ENCODE measurements around the gene TEAD4. TPM values are rescaled to one million over a fixed set of nuclear protein-coding genes. Genes with fewer than 3 reads are reported as not detected.

TEAD4 gene
- total RNA-seq, 2 donors from 2014 or later = 10.7 to 15.8 TPM

DNA sequence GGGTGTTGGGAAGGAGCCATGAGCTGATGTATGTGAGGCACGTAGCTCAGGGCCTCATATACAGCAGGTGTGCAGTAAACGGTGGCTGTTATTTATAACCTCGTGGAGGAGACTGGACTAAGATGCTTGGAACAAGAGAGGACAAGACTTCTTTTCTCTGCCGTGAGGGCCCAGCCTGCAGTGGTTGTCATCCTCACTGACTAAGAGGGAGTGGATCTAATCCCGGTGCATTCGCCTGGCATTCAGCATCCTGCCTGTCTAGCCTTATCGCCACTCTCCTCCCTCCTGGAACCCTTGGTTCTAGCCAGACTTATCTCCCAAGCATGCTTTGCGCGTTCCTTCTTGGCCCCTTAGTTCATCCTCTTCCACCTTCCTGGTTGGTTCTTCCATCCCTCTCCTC is 121.9 kb downstream of the TEAD4 start:
- DNase-seq = no peak
- Histone ChIP-seq H3K27ac (no peak overlapping the region), H3K27me3 (no peaks in the 10 kb centered on the region), H3K4me1 (no peaks in the 10 kb centered on the region), H3K36me3 (no peaks in the 10 kb centered on the region), H3K9ac (ENCODE audit: low read depth in 2 of 2, low read length in 2 of 2) (no peak overlapping the region), H3K9me3 (no peaks in the 10 kb centered on the region), H3K4me3 (no peak overlapping the region)
- intact Hi-C loops (cut with DNase I) = no loop called here
- TF ChIP-seq, protein P1, sequence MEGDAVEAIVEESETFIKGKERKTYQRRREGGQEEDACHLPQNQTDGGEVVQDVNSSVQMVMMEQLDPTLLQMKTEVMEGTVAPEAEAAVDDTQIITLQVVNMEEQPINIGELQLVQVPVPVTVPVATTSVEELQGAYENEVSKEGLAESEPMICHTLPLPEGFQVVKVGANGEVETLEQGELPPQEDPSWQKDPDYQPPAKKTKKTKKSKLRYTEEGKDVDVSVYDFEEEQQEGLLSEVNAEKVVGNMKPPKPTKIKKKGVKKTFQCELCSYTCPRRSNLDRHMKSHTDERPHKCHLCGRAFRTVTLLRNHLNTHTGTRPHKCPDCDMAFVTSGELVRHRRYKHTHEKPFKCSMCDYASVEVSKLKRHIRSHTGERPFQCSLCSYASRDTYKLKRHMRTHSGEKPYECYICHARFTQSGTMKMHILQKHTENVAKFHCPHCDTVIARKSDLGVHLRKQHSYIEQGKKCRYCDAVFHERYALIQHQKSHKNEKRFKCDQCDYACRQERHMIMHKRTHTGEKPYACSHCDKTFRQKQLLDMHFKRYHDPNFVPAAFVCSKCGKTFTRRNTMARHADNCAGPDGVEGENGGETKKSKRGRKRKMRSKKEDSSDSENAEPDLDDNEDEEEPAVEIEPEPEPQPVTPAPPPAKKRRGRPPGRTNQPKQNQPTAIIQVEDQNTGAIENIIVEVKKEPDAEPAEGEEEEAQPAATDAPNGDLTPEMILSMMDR (IDR thresholded peaks at IDR 0.05) = no peak

DNA sequence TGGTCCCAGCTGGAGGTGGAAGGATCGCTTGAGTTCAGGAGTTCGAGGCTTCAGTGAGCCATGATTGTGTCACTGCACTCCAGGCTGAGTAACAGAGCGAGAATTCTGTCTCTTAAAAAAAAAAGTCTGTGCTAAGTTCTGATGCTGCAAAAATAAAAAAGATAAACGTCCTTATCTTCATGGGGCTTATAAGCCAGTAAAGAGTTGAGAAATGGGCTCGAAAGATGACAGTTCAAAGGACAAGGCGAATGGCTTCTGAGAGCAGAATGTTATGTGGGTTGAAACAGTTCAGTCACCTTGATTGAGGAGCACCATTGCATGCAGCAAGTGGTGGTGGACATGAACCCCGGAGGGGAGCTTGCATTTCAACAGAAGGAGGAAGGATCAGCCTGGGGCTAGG is 122.7 kb downstream of the TEAD4 start:
- no peak overlapping the region for H3K27ac ChIP-seq
- no peaks in the 10 kb centered on the region for H3K9me3 ChIP-seq
- DNase-seq = no peak
- TF ChIP-seq, protein P1 (IDR thresholded peaks at IDR 0.05) = no peak
- H3K27me3 ChIP-seq = no peaks in the 10 kb centered on the region
- H3K9ac ChIP-seq (ENCODE audit: low read depth in 2 of 2, low read length in 2 of 2) = no peak overlapping the region
- no peaks in the 10 kb centered on the region for H3K36me3 ChIP-seq
- no peak overlapping the region for H3K4me3 ChIP-seq
- no peaks in the 10 kb centered on the region for H3K4me1 ChIP-seq
- intact Hi-C loops (cut with DNase I) = no loop called here

DNA sequence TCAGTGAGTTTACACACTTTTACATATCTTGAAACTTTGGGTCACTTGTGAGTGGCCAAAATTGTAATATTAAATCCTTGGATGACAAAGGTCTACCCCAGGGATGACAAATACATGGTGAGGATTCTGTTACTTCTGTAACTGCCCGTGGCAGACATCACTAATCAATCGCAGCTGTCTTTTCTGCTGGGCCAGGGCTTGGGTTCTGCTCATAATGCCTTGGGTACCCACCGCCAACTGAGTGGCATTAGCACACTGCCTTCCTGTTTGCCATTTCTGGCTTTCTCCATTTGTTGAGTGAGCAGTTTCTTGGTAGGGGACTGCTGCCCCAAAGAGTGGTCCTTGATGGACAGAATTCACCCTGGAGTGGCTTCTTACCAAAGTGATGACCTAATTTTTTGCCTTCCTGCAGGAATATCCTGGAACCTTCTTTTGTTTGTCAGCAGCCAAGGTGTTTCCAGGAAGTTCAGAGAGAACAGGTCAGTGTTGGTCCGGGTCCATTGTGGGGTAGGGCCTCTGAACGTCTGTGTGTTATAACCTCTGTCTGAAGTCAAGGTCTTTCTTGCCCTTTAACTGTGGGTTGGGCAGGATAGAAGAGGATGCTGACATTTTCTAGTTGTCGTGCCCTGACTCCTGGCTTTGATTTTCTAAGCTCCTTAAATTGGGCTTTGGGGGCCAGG is 124.2 kb downstream of the TEAD4 start:
- TF ChIP-seq, protein P1 (IDR thresholded peaks at IDR 0.05) = no peak
- no peaks in the 10 kb centered on the region for H3K9me3 ChIP-seq
- no peak overlapping the region for H3K9ac ChIP-seq (ENCODE audit: low read depth in 2 of 2, low read length in 2 of 2)
- no peak for DNase-seq
- no peaks in the 10 kb centered on the region for H3K36me3 ChIP-seq
- no peak overlapping the region for H3K27ac ChIP-seq
- no peaks in the 10 kb centered on the region for H3K4me1 ChIP-seq
- H3K4me3 ChIP-seq = no peak overlapping the region
- no peaks in the 10 kb centered on the region for H3K27me3 ChIP-seq
- intact Hi-C loops (cut with DNase I) = no loop called here

GRCh38 chr12:3083921-3084347 is 124.7 kb downstream of the TEAD4 start:
- H3K27me3 ChIP-seq = no peaks in the 10 kb centered on the region
- H3K4me3 ChIP-seq = no peak overlapping the region
- H3K4me1 ChIP-seq = no peaks in the 10 kb centered on the region
- DNase-seq = no peak
- no peaks in the 10 kb centered on the region for H3K9me3 ChIP-seq
- no peak overlapping the region for H3K27ac ChIP-seq
- H3K9ac ChIP-seq (ENCODE audit: low read depth in 2 of 2, low read length in 2 of 2) = no peak overlapping the region
- intact Hi-C loops (cut with DNase I) = no loop called here
- TF ChIP-seq, protein P1 (IDR thresholded peaks at IDR 0.05) = no peak
- no peaks in the 10 kb centered on the region for H3K36me3 ChIP-seq

DNA sequence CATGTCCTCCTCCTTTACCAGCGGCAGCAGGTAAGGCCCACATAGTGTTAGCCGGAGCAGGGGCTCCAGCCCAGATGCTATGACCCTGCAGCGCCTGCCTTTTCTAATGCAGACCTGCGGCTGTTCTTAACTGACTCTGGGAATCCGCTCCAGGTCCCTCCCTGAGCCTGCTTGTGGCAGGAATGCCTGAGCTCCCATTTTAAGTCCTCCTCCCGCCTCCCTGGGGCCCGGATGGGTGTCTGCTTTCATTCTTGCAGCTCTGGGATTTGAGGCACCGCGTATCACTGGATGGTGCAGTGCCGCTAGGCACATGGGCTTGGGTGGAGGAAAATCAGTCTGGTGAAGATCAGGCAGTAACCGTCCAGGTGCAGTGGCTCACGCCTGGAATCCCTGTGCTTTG is 125.5 kb downstream of the TEAD4 start:
- Histone ChIP-seq H3K27me3 (no peaks in the 10 kb centered on the region), H3K9ac (ENCODE audit: low read depth in 2 of 2, low read length in 2 of 2) (no peak overlapping the region), H3K4me1 (no peaks in the 10 kb centered on the region), H3K9me3 (no peaks in the 10 kb centered on the region), H3K4me3 (no peak overlapping the region), H3K27ac (no peak overlapping the region), H3K36me3 (no peaks in the 10 kb centered on the region)
- intact Hi-C loops (cut with DNase I) = no loop called here
- TF ChIP-seq, protein P1 (IDR thresholded peaks at IDR 0.05) = no peak
- no peak for DNase-seq
